HCT116 (cell line): ENCODE measurements around the gene MED15. TPM values are rescaled to one million over a fixed set of nuclear protein-coding genes. Genes with fewer than 3 reads are reported as not detected.

Experiments used
- ATAC-seq: fragments of 200-7000 bp; cut with Tn5 transposase; 2 replicates; pipeline ENCODE4 v1.9.1; 2020; ENCODE audit warnings: mild to moderate bottlenecking, moderate library complexity
- BruUV-seq: library from RNA; stranded (reverse); fragments of 400-500 nt; replicated peaks from 2 replicates; lab custom pipeline; 2021; lab: Mats Ljungman, UMichigan
- CTCF ChIA-PET: fragments of 300-600 bp; sonication (Branson Sonifier 250); formaldehyde crosslinking; loops from one replicate; lab custom pipeline; 2021; ENCODE audit warnings: antibody characterized with exemption; lab: Charles Lee
- POLR2A ChIA-PET: fragments of 300-600, 350-600 bp; sonication (Branson Sonifier 250); formaldehyde crosslinking; loops from one replicate; lab custom pipeline; 2021; ENCODE audit warnings: antibody characterized with exemption; lab: Charles Lee
- RAD21 ChIA-PET, 2 experiments: fragments of 300-600 bp; sonication (Branson Sonifier 250); formaldehyde crosslinking; loops; one replicate each; lab custom pipeline; 2023; ENCODE audit warnings: low total read pairs in 2 of 2; ENCODE audit not compliant: uncharacterized antibody in 2 of 2, unreplicated experiment in 2 of 2, low non-redundant PET in 1 of 2; lab: Charles Lee
- DNase-seq: peaks from one replicate; pipeline ENCODE4 v3.0.0-alpha.2; 2010; ENCODE audit warnings: low read depth, low spot score
- H2AFZ ChIP-seq: fragments of 200-600 bp; shearing (Covaris generic), sonication (generic); 2 replicates; pipeline ENCODE4 v1.6.1; 2017; ENCODE audit warnings: low read depth, mixed run types, mixed read lengths, antibody characterized with exemption, low read length; ENCODE audit not compliant: poor library complexity, severe bottlenecking
- H3K27ac ChIP-seq: 2 replicates; pipeline ENCODE4 v1.5.1; 2012; ENCODE audit warnings: low read depth, low read length
- H3K27me3 ChIP-seq: fragments of 200-600 bp; sonication (generic); 2 replicates; pipeline ENCODE4 v1.6.1; 2016; ENCODE audit warnings: mixed run types, low read length, mixed read lengths; ENCODE audit not compliant: insufficient read depth
- H3K36me3 ChIP-seq, 2 experiments: fragments of 200-500 bp in 1 of 2; fragments of 200-600 bp in 1 of 2; sonication (Bioruptor generic) in 1 of 2; sonication (generic) in 1 of 2; 2 replicates each; pipeline versions ENCODE4 v1.5.1 to v1.6.1; 2014 to 2016; ENCODE audit warnings: low read length in 2 of 2, inconsistent platforms in 1 of 2, mixed read lengths in 1 of 2, mixed run types in 1 of 2; ENCODE audit not compliant: insufficient read depth in 2 of 2, control insufficient read depth in 1 of 2
- H3K4me1 ChIP-seq, 2 experiments: fragments of 200-600 bp in 1 of 2; sonication (generic) in 1 of 2; 2 replicates each; pipeline versions ENCODE4 v1.5.1 to v1.6.1; 2012 to 2017; ENCODE audit warnings: low read length in 2 of 2, inconsistent platforms in 1 of 2, mild to moderate bottlenecking in 1 of 2, mixed read lengths in 1 of 2, mixed run types in 1 of 2, moderate library complexity in 1 of 2; ENCODE audit not compliant: insufficient read depth in 2 of 2, control insufficient read depth in 1 of 2
- H3K4me2 ChIP-seq: fragments of 200-600 bp; sonication (generic); 2 replicates; pipeline ENCODE4 v1.6.1; 2017; ENCODE audit warnings: mixed run types, low read length, mixed read lengths
- H3K4me3 ChIP-seq, 2 experiments: fragments of 200-600 bp in 1 of 2; sonication (generic) in 1 of 2; replicated peaks in 1 of 2; 2 replicates each; pipeline ENCODE4 v1.5.1; 2011 to 2016; ENCODE audit warnings: low read length in 2 of 2, control low read depth in 1 of 2, low read depth in 1 of 2, mild to moderate bottlenecking in 1 of 2, mixed read lengths in 1 of 2, mixed run types in 1 of 2
- H3K79me2 ChIP-seq: fragments of 200-600 bp; sonication (generic); 2 replicates; pipeline ENCODE4 v1.6.1; 2017; ENCODE audit warnings: mild to moderate bottlenecking, mixed run types, low read length, moderate library complexity, mixed read lengths; ENCODE audit not compliant: insufficient read depth
- H3K9ac ChIP-seq: fragments of 200-600 bp; sonication (generic); 2 replicates; pipeline ENCODE4 v1.6.1; 2016; ENCODE audit warnings: low read length, mixed read lengths
- H3K9me2 ChIP-seq: fragments of 200-600 bp; sonication (generic), shearing (Covaris generic); 2 replicates; pipeline ENCODE4 v1.6.1; 2017; ENCODE audit warnings: mixed run types, mild to moderate bottlenecking, moderate library complexity; ENCODE audit not compliant: insufficient read depth
- H3K9me3 ChIP-seq, 2 experiments: fragments of 200-500 bp in 1 of 2; fragments of 200-600 bp in 1 of 2; sonication (Bioruptor generic) in 1 of 2; sonication (generic) in 1 of 2; 2 replicates each; pipeline ENCODE4 v1.6.1; 2014 to 2017; ENCODE audit warnings: low read length in 2 of 2, mixed read lengths in 2 of 2, inconsistent platforms in 1 of 2, low read depth in 1 of 2, mild to moderate bottlenecking in 1 of 2, mixed run types in 1 of 2, moderate library complexity in 1 of 2; ENCODE audit not compliant: control insufficient read depth in 1 of 2, insufficient read depth in 1 of 2
- H4K20me1 ChIP-seq: fragments of 200-600 bp; sonication (generic), shearing (Covaris generic); 2 replicates; pipeline ENCODE4 v1.6.1; 2017; ENCODE audit warnings: mixed run types, mild to moderate bottlenecking, moderate library complexity; ENCODE audit not compliant: insufficient read depth
- CBX3 ChIP-seq: IDR thresholded peaks from 2 replicates; pipeline ENCODE4 v1.6.1; 2012; ENCODE audit warnings: low read depth
- EZH2phosphoT487 ChIP-seq: fragments of 200-600 bp; IDR thresholded peaks from 2 replicates; pipeline ENCODE4 v1.6.1; 2018; ENCODE audit warnings: antibody characterized with exemption, borderline replicate concordance
- FOSL1 ChIP-seq: IDR thresholded peaks from 2 replicates; pipeline ENCODE4 v1.6.1; 2012; ENCODE audit warnings: low read depth
- POLR2A ChIP-seq: IDR thresholded peaks from 2 replicates; pipeline ENCODE4 v1.7.0; 2011; ENCODE audit warnings: borderline replicate concordance; ENCODE audit not compliant: insufficient read depth, insufficient read length; ENCODE audit errors: extremely low read depth
- REST ChIP-seq: IDR thresholded peaks from 2 replicates; pipeline ENCODE4 v1.6.1; 2012; ENCODE audit warnings: low read depth
- SIN3A ChIP-seq: IDR thresholded peaks from 2 replicates; pipeline ENCODE4 v1.6.1; 2012; ENCODE audit warnings: low read depth
- SP1 ChIP-seq: IDR thresholded peaks from 2 replicates; pipeline ENCODE4 v1.6.1; 2012; ENCODE audit warnings: low read depth
- YY1 ChIP-seq: IDR thresholded peaks from 2 replicates; pipeline ENCODE4 v1.6.1; 2011; ENCODE audit warnings: low read length, low read depth, moderate library complexity, mild to moderate bottlenecking; ENCODE audit not compliant: insufficient replicate concordance; ENCODE audit errors: extremely low read depth
- ZFX ChIP-seq: fragments of 450-650 bp; IDR thresholded peaks from 2 replicates; pipeline ENCODE4 v1.6.1; 2017
- ZNF274 ChIP-seq: fragments of 200-500 bp; sonication (Bioruptor generic); IDR thresholded peaks from 2 replicates; pipeline ENCODE4 v1.6.1; 2014; ENCODE audit warnings: mild to moderate bottlenecking, low read depth, low read length, inconsistent platforms
- intact Hi-C: fragments of 100-400 bp; cut with micrococcal nuclease; formaldehyde crosslinking; loops from 2 replicates; pipeline ENCODE4 v1.10.0; 2022
- total RNA-seq: library from RNA; stranded (reverse); gene quantifications from one replicate; pipeline ENCODE4 v1.2.1, GENCODE V29; 2021; ENCODE audit not compliant: unreplicated experiment
- TF ChIP-seq, protein P1 (sequence below): IDR thresholded peaks from 2 replicates; pipeline ENCODE4 v1.6.1; 2011; ENCODE audit warnings: mild to moderate bottlenecking, low read length, moderate library complexity; ENCODE audit not compliant: insufficient replicate concordance; ENCODE audit errors: extremely low read depth

Gene MED15
- total RNA-seq, 1 experiment from 2014 or later = 81.3 TPM

DNA sequence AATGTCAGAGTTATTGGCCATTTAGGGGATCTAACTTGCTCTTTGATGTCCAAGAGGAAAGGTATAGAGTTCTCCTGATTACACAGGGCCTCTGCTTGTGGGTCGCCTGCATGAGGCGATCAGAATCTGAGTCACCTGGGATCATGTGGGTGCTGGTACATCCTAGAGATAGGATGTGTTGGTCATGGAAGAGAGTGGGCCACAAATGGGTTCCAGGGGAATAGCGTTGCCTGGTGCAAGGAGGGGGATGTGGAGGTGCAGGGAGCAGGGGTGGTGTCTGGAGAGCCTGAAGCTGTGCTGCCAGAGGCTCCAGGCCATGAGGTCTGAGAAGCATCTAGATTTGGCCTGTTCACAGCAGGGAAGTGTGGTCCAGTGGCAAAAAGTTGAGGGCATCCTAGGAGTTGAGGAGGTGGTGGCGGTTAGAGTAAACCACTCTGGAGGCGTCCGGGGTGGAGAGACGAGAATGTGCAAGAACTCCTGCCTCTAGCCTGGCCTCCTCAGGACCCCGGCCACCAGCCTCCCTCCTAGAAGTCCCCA lies 92.8 kb downstream of the MED15 start:
- H3K9me2 ChIP-seq = no peaks in the 10 kb centered on the region
- POLR2A ChIA-PET = no interaction called here
- RAD21 ChIA-PET = no interaction called here
- ATAC-seq (no peak), DNase-seq (no peak)
- H3K79me2 ChIP-seq = no peaks in the 10 kb centered on the region
- no peaks in the 10 kb centered on the region for H3K36me3 ChIP-seq
- intact Hi-C loops = no loop called here
- no peaks in the 10 kb centered on the region for H3K4me1 ChIP-seq
- BruUV-seq = no TSS peak
- H3K4me3 ChIP-seq = no peak overlapping the region
- CTCF ChIA-PET = no interaction called here
- no peak overlapping the region for H3K9ac ChIP-seq
- no peak overlapping the region for H3K27ac ChIP-seq
- H4K20me1 ChIP-seq = no peaks in the 10 kb centered on the region
- H2AFZ ChIP-seq = no peak overlapping the region
- no peaks in the 10 kb centered on the region for H3K27me3 ChIP-seq
- TF ChIP-seq, protein P1, sequence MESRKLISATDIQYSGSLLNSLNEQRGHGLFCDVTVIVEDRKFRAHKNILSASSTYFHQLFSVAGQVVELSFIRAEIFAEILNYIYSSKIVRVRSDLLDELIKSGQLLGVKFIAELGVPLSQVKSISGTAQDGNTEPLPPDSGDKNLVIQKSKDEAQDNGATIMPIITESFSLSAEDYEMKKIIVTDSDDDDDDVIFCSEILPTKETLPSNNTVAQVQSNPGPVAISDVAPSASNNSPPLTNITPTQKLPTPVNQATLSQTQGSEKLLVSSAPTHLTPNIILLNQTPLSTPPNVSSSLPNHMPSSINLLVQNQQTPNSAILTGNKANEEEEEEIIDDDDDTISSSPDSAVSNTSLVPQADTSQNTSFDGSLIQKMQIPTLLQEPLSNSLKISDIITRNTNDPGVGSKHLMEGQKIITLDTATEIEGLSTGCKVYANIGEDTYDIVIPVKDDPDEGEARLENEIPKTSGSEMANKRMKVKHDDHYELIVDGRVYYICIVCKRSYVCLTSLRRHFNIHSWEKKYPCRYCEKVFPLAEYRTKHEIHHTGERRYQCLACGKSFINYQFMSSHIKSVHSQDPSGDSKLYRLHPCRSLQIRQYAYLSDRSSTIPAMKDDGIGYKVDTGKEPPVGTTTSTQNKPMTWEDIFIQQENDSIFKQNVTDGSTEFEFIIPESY = no peak
- TF ChIP-seq FOSL1 (no peak), EZH2phosphoT487 (no peak), ZNF274 (no peak), POLR2A (no peak), SIN3A (no peak), SP1 (no peak), REST (no peak), CBX3 (no peak), YY1 (no peak), ZFX (no peak)
- H3K4me2 ChIP-seq = no peak overlapping the region
- no peaks in the 10 kb centered on the region for H3K9me3 ChIP-seq
